ENCODE results near the gene CLASP1.

GRCh38 chr2:121567452-121567851 is 81.8 kb downstream of the CLASP1 start:
- TF ChIP-seq EZH2 (IDR thresholded peaks at IDR 0.05; ENCODE audit: insufficient read depth, poor library complexity, severe bottlenecking) (no peak), EZH2phosphoT487 (IDR thresholded peaks at IDR 0.05; ENCODE audit: insufficient read depth, low read depth) (no peak)

Measured in GM23248 (cell line).